HG03378 (cell line): ENCODE results near the gene PYGO2.
A peak's percentile ranks its signal among the peaks of the same experiment; 100 is the strongest.

Experiments used
- ATAC-seq: cut with Tn5 transposase; IDR thresholded peaks from one replicate; pipeline ENCODE4 v1.9.1; 2021; ENCODE audit warnings: mild to moderate bottlenecking, moderate library complexity; ENCODE audit not compliant: unreplicated experiment

Gene PYGO2

GRCh38 chr1:154944401-154945159 lies 17.0 kb downstream of the PYGO2 start:
- no peak for ATAC-seq

- no peak for ATAC-seq
These were observed 17.8 kb downstream of the PYGO2 start for GRCh38 chr1:154943649-154944400.

- ATAC-seq = no peak
These were observed 20.1 kb downstream of the PYGO2 start for GRCh38 chr1:154941333-154942013.

GRCh38 chr1:154940651-154941194 lies 20.9 kb downstream of the PYGO2 start:
- ATAC-seq = no peak

DNA sequence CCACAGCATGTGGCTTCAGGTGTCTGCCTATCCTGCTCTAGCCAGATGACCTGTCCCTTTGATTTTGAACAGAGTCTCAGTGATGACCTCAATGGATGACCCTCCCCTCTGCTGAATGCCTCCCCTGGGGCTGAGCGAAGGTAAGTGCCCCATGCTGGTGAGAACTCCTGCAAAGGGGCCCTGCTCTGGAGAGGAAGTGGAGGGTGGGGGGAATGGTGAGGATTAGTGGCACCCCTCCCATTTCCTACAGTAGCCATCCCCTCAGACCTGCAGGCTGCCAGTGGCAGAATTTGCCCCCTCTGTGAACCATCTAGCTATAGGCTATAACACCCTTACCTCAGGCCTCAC lies 21.4 kb downstream of the PYGO2 start:
- no peak for ATAC-seq

DNA sequence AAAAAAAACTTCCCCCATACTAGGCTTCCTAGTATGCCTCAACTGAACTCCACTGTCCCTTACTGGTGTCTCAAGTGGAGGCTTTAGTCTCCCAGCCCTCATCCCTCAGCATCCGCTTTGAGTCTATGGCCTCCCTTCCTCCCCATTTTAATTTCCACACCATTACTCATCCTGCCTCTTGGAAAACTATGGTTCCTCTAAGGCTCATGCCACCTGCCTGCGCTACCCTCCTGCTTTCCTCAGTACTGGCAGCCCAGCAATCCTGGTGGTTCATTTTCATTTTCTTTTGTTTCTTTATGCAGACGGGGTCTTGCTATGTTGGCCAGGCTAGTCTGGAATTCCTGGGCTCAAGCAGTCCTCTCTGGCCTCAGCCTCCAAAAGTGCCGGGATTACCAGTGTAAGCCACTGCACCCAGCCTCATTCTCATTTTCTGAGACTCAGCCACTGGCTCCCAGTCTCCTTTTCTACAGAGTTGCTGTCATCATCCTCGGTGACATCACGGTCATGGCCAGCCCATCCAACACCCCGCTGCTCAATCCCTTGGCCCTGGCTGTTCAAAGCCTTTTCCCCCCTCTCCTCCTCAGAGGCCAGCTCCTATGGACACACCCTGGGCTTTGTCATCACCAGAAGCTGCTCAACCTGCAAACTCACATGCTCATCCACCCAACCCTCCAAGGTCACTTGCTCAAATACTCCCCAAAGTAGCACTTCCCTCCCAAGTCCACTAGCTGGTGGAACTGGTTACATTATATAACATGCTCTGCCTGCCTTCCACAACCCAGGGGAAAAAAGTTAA lies 22.8 kb downstream of the PYGO2 start:
- ATAC-seq = no peak

- no peak for ATAC-seq
These were observed 23.6 kb downstream of the PYGO2 start for GRCh38 chr1:154937988-154938386.

DNA sequence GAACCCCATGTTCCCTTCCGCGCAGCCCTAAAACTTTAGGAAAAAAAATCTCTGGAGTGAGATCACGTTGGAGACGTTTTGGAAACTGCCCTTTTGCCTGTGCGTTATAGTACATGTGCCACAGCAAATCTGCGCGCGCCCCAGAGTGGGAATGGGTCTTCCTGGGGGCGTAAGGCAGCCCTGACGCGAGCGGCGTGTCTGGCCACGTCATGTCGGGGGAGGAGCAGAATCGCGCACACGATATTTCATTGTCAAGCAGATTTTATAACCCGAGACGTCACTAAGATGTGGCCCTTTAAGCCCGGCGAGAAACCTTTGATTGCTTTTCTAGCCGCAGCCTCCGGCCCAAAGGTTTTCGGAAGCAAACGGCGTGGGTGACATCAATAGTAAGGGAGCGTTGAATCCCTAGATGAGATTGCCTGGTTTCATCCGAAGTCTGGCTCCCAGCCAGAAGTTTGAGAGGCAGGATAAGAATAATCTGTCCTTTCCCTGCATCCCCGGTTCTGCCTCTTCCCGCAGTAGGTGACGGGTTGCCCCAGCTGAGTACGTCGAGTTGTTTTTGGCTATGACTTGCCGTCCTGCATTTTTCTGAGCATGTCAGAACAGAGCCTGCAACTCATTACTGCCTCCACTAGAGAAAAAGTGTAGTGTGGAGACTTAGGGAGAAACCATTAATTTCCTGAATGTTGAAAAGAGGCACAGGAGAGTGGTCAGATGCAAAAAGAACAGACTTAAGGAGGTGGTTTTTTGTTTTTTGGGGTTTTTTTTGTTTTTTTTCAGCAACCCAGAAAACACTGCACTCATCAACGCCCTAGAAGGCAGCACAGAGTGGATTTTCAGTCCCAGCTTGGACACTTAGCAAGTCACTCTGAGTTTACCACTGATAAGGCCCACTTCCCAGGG lies 24.2 kb downstream of the PYGO2 start:
- ATAC-seq = peak; percentile 41

DNA sequence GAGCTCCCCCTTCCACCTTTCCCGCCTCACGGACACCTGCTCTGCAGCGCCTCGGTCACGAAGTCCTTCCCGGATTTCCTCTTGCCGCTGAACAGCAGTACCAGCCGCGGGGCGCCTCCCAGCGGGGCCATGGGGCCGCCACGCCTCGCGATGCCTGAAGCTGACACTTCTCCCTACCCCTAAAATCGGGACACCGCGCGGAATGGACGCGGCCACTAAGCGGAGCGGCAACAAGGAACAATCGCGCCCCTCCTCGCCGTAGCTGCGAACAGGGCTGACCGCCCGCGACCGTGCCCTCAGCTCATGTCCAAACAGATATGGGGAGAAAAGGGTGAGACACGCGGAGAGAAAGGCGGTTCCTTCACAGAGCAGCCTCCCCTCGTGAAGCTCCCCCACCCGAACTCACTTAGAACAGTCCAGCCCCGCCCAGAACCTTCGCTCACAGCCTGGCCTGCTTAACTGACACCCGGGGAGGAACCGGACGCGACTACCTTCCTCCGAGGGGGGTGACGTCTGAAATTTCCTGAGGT lies 25.0 kb downstream of the PYGO2 start, which contains the start of gene PMVK:
TSS of gene PMVK (minus strand) at position 165 of the 530 bp plus-strand sequence. CDS start at position 131, 34 bp downstream.
- ATAC-seq = peak; percentile 47

DNA sequence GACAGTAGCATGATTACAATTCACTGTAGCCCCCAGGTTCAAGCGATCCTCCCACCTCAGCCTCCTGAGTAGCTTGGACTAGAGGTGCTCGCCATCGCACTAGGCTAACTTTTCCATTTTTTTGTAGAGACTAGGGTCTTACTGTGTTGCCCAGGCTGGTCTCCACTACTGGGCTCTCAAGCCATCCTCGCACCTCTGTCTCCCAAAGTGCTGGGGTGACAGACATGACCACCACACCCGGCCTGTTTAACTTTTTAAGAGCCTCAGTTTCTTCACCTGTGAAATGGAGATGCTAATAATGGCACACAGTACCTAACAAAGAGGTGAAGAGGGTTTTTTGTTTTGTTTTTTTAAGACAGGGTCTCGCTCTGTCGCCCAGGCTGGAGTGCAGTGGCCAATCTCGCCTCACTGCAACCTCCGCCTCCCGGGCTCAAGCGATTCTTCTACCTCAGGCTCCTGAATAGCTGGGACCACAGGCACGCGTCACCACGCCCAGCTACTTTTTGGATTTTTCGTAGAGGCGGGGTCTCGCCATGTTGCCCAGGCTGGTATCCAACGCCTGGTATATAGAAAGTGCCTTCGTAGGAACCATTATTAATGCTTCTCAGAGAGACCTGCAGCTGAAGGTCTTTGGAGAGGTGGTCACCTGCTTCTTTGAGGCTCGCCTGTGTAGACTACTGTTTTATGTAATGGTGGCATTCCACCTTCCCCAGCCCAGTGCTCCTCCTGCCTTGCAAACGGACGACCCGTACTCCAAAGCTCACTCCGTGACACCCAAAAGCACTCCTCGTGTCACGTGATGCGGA lies 25.6 kb downstream of the PYGO2 start:
- no peak for ATAC-seq

DNA sequence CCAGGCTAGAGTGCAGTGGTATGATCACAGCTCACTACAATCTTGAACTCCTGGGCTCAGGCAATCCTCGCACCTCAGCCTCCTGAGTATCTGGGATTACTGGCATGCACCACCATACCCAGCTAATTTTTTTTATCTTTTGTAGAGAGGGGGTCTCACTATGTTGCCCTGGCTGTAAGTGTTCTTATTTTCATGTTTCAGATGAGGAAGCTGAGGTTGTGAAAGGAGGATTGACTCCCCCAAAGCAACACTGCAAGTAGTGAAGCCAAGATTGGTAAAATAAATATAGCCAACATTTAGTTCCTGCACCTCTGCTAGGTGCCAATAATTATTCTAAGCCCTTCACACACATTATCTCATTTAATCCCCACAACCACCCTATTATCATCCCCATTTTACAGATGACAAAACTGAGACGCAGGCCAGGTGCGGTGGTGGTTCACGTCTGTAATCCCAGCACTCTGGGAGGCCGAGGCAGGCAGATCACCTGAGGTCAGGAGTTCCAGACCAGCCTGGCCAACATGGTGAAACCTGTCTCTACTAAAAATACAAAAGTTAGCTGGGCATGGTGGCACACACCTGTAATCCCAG lies 27.1 kb downstream of the PYGO2 start:
- no peak for ATAC-seq

- no peak for ATAC-seq
These were observed 29.6 kb downstream of the PYGO2 start for GRCh38 chr1:154931940-154932487.

GRCh38 chr1:154926201-154926600 lies 35.4 kb downstream of the PYGO2 start:
- ATAC-seq = no peak

- no peak for ATAC-seq
These were observed 36.0 kb downstream of the PYGO2 start for GRCh38 chr1:154925335-154926170.

- no peak for ATAC-seq
These were observed 37.9 kb downstream of the PYGO2 start for GRCh38 chr1:154923695-154924094.

GRCh38 chr1:154913273-154913672 lies 48.3 kb downstream of the PYGO2 start:
- ATAC-seq = no peak

DNA sequence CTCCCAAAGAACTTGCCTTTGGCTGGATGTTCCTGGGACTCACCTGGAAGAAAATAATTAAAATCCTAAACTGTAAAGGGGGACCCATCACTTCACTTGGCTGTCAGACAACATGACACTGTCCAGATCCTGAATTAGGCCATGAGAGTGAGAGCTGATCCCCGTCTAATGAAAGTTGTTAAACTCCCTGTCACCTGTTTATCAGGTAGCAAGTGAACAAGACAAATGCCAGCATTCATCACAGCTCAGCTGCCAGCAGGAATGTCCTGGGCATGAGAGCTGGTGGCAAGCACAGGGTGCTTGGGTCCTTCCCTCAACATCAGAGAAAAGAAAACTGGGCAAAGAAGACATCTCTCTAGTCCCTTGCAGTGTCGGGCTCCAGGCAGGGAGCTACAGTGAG lies 48.8 kb downstream of the PYGO2 start:
- ATAC-seq = no peak
